ENCODE results near the gene ITPA. TPM values are rescaled to one million over a fixed set of nuclear protein-coding genes. Genes with fewer than 3 reads are reported as not detected.

ITPA gene
- total and polyA plus RNA-seq, 2 donors (not counting 3 experiments of a cell fraction or from before 2014, with no cell fraction given) = 43.2 to 65.0 TPM

- no peaks in the 10 kb centered on the region for H4K20me1 ChIP-seq (replicated peaks; ENCODE audit: control insufficient read depth, extremely low read depth, insufficient read depth, low read length)
- BruUV-seq (replicated peaks) = no TSS peak
- no peaks in the 10 kb centered on the region for H3K9me1 ChIP-seq (replicated peaks; ENCODE audit: control insufficient read depth, extremely low read depth, insufficient read depth, low read length)
- H3K9me3 ChIP-seq (replicated peaks; ENCODE audit: control insufficient read depth, insufficient read depth, low read length) = no peaks in the 10 kb centered on the region
- POLR2A ChIA-PET = no interaction called here
- H3K9ac ChIP-seq (replicated peaks; ENCODE audit: extremely low read depth, insufficient read depth, low read length) = no peak overlapping the region
- no peak overlapping the region for H2AFZ ChIP-seq (ENCODE audit: low read depth, low read length)
- FAIRE-seq = no peak
- H3K36me3 ChIP-seq (ENCODE audit: control insufficient read depth in 2 of 2, extremely low read depth in 1 of 2, insufficient read depth in 2 of 2, low read length in 2 of 2) = peaks cover 23 to 61% of the 10 kb centered on the region in 2 experiments
- intact Hi-C loops (cut with micrococcal nuclease) (no loop called here), dilution Hi-C loops (cut with MboI; ENCODE audit: extremely low pct_ligation_motif_present, low sequenced_read_pairs) (no loop called here)
- no peaks in the 10 kb centered on the region for H3K4me1 ChIP-seq (ENCODE audit: control insufficient read depth, extremely low read depth, insufficient read depth, low read length)
- H3K79me2 ChIP-seq (ENCODE audit: control insufficient read depth, insufficient read depth, low read length) = no peaks in the 10 kb centered on the region
- CTCF ChIA-PET = interaction anchor here (0.6 kb wide), 1 partner anchor 12 kb away, joined by 3 read pairs; no protein-coding TSS in a partner anchor
- H3K4me2 ChIP-seq (ENCODE audit: insufficient read depth, low read length) = no peak overlapping the region
- H3K27me3 ChIP-seq (ENCODE audit: control insufficient read depth in 2 of 2, insufficient read depth in 2 of 2, low read length in 2 of 2) = no peaks in the 10 kb centered on the region
- H3K4me3 ChIP-seq (replicated peaks in 1 of 3; ENCODE audit: insufficient read depth in 1 of 3, low read depth in 1 of 3, low read length in 3 of 3) = no peak overlapping the region
- no peak for DNase-seq (ENCODE audit: low read depth, low spot score)
- TF ChIP-seq MYC (IDR thresholded peaks at IDR 0.05; ENCODE audit: low read depth, low read length) (no peak), POLR2AphosphoS5 (IDR thresholded peaks at IDR 0.05; ENCODE audit: insufficient read depth, low read depth, low read length) (no peak), EZH2 (IDR thresholded peaks at IDR 0.05; ENCODE audit: borderline replicate concordance, low read depth, low read length, severe bottlenecking) (no peak), JUN (IDR thresholded peaks at IDR 0.05; ENCODE audit: borderline replicate concordance, insufficient read depth, insufficient read length, low read depth) (no peak), FOS (IDR thresholded peaks at IDR 0.05; ENCODE audit: borderline replicate concordance, insufficient read depth, low read length) (no peak), POLR2A (IDR thresholded peaks at IDR 0.05; ENCODE audit: low read depth, low read length) (no peak), MAX (IDR thresholded peaks at IDR 0.05; ENCODE audit: insufficient read depth, insufficient read length) (no peak), GATA2 (IDR thresholded peaks at IDR 0.05; ENCODE audit: insufficient read depth, insufficient read length, low read depth, low read length) (no peak)
- TF ChIP-seq, protein P1, sequence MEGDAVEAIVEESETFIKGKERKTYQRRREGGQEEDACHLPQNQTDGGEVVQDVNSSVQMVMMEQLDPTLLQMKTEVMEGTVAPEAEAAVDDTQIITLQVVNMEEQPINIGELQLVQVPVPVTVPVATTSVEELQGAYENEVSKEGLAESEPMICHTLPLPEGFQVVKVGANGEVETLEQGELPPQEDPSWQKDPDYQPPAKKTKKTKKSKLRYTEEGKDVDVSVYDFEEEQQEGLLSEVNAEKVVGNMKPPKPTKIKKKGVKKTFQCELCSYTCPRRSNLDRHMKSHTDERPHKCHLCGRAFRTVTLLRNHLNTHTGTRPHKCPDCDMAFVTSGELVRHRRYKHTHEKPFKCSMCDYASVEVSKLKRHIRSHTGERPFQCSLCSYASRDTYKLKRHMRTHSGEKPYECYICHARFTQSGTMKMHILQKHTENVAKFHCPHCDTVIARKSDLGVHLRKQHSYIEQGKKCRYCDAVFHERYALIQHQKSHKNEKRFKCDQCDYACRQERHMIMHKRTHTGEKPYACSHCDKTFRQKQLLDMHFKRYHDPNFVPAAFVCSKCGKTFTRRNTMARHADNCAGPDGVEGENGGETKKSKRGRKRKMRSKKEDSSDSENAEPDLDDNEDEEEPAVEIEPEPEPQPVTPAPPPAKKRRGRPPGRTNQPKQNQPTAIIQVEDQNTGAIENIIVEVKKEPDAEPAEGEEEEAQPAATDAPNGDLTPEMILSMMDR (IDR thresholded peaks at IDR 0.05; ENCODE audit: extremely low read depth in 1 of 2, insufficient read depth in 1 of 2, low read depth in 1 of 2, low read length in 2 of 2) = no peak
- H3K27ac ChIP-seq (ENCODE audit: insufficient read depth, low read depth, low read length) = no peak overlapping the region
Measured at GRCh38 chr20:3194617-3195280, 14.5 kb upstream of the ITPA start.
